Measurements from ENCODE around the gene AP1M1.
A peak's percentile ranks its signal among the peaks of the same experiment; 100 is the strongest.

The AP1M1 gene

GRCh38 chr19:16247353-16248182 is 49.9 kb downstream of the AP1M1 start:
- peak; percentile 73 for DNase-seq
- Mint-ChIP-seq H3K4me3 (peak overlapping the region; percentile 14 to 28), H3K27ac (peak overlapping the region; percentile 79), H3K36me3 (no peaks in the 10 kb centered on the region), H3K4me1 (peaks cover 15 to 16% of the 10 kb centered on the region in 2 donors), H3K9me3 (peaks cover 0 to 1% of the 10 kb centered on the region in 2 donors), H3K27me3 (no peaks in the 10 kb centered on the region)
- ATAC-seq (replicated peaks) = peak; percentile 94 to 95

GRCh38 chr19:16248380-16249023 is 50.8 kb downstream of the AP1M1 start:
- no peak overlapping the region for H3K27ac Mint-ChIP-seq
- ATAC-seq (replicated peaks) = no peak
- H3K4me3 Mint-ChIP-seq = no peak overlapping the region
- H3K9me3 Mint-ChIP-seq = peaks cover 0 to 1% of the 10 kb centered on the region in 2 donors
- peaks cover 15 to 16% of the 10 kb centered on the region in 2 donors for H3K4me1 Mint-ChIP-seq
- no peaks in the 10 kb centered on the region for H3K36me3 Mint-ChIP-seq
- no peaks in the 10 kb centered on the region for H3K27me3 Mint-ChIP-seq
- DNase-seq = no peak

GRCh38 chr19:16249826-16250404 is 52.2 kb downstream of the AP1M1 start:
- H3K27me3 Mint-ChIP-seq = no peaks in the 10 kb centered on the region
- H3K9me3 Mint-ChIP-seq = peaks cover 1 to 2% of the 10 kb centered on the region in 2 donors
- H3K4me1 Mint-ChIP-seq = peaks cover 12 to 15% of the 10 kb centered on the region in 2 donors
- ATAC-seq (replicated peaks) (no peak), DNase-seq (no peak)
- H3K36me3 Mint-ChIP-seq = peaks cover under 1 to 1% of the 10 kb centered on the region in 2 donors
- H3K4me3 Mint-ChIP-seq = no peak overlapping the region
- H3K27ac Mint-ChIP-seq = peak overlapping the region; percentile 37

GRCh38 chr19:16252459-16253205 is 54.9 kb downstream of the AP1M1 start:
- ATAC-seq (replicated peaks) = peak; percentile 84 to 90
- H3K4me1 Mint-ChIP-seq = peaks cover 12 to 14% of the 10 kb centered on the region in 2 donors
- peak overlapping the region; percentile 27 for H3K27ac Mint-ChIP-seq
- H3K9me3 Mint-ChIP-seq = peaks cover 4 to 5% of the 10 kb centered on the region in 2 donors
- peak overlapping the region in 1 of 2 donors; percentile 2 for H3K4me3 Mint-ChIP-seq
- H3K27me3 Mint-ChIP-seq = no peaks in the 10 kb centered on the region
- peak; percentile 50 for DNase-seq
- peaks cover 4% of the 10 kb centered on the region in 2 donors for H3K36me3 Mint-ChIP-seq

- peaks cover 4 to 5% of the 10 kb centered on the region in 2 donors for H3K9me3 Mint-ChIP-seq
- DNase-seq (no peak), ATAC-seq (replicated peaks) (no peak)
- H3K27me3 Mint-ChIP-seq = no peaks in the 10 kb centered on the region
- no peak overlapping the region for H3K27ac Mint-ChIP-seq
- H3K36me3 Mint-ChIP-seq = peaks cover 4% of the 10 kb centered on the region in 2 donors
- H3K4me1 Mint-ChIP-seq = peaks cover 22 to 30% of the 10 kb centered on the region in 2 donors
- H3K4me3 Mint-ChIP-seq = no peak overlapping the region
Observed at GRCh38 chr19:16254851-16255408, 57.2 kb downstream of the AP1M1 start.

GRCh38 chr19:16257509-16258002 is 59.8 kb downstream of the AP1M1 start:
- peaks cover 3 to 5% of the 10 kb centered on the region in 2 donors for H3K9me3 Mint-ChIP-seq
- peaks cover 38 to 56% of the 10 kb centered on the region in 2 donors for H3K4me1 Mint-ChIP-seq
- ATAC-seq (replicated peaks) = no peak
- H3K27me3 Mint-ChIP-seq = no peaks in the 10 kb centered on the region
- no peak for DNase-seq
- no peak overlapping the region for H3K4me3 Mint-ChIP-seq
- peaks cover 4 to 8% of the 10 kb centered on the region in 2 donors for H3K36me3 Mint-ChIP-seq
- peak overlapping the region; percentile 45 for H3K27ac Mint-ChIP-seq

- DNase-seq (no peak), ATAC-seq (replicated peaks) (no peak)
- H3K9me3 Mint-ChIP-seq = peaks cover 3 to 5% of the 10 kb centered on the region in 2 donors
- peaks cover 4 to 8% of the 10 kb centered on the region in 2 donors for H3K36me3 Mint-ChIP-seq
- H3K4me1 Mint-ChIP-seq = peaks cover 45 to 65% of the 10 kb centered on the region in 2 donors
- no peaks in the 10 kb centered on the region for H3K27me3 Mint-ChIP-seq
- H3K4me3 Mint-ChIP-seq = no peak overlapping the region
- H3K27ac Mint-ChIP-seq = peak overlapping the region; percentile 33
Observed at GRCh38 chr19:16258440-16258903, 60.8 kb downstream of the AP1M1 start.

- Mint-ChIP-seq H3K4me3 (peak overlapping the region; percentile 10 to 70), H3K9me3 (peaks cover 3 to 5% of the 10 kb centered on the region in 2 donors), H3K36me3 (peaks cover 4 to 8% of the 10 kb centered on the region in 2 donors), H3K4me1 (peaks cover 45 to 69% of the 10 kb centered on the region in 2 donors), H3K27ac (peak overlapping the region; percentile 86), H3K27me3 (no peaks in the 10 kb centered on the region)
- peak; percentile 87 for DNase-seq
- ATAC-seq (replicated peaks) = peak; percentile 87 to 89
Observed at GRCh38 chr19:16259385-16260159, 61.9 kb downstream of the AP1M1 start.

GRCh38 chr19:16260160-16260811 is 62.6 kb downstream of the AP1M1 start:
- Mint-ChIP-seq H3K36me3 (peaks cover 3 to 8% of the 10 kb centered on the region in 2 donors), H3K4me1 (peaks cover 45 to 70% of the 10 kb centered on the region in 2 donors)
- no peak for ATAC-seq (replicated peaks)

DNA sequence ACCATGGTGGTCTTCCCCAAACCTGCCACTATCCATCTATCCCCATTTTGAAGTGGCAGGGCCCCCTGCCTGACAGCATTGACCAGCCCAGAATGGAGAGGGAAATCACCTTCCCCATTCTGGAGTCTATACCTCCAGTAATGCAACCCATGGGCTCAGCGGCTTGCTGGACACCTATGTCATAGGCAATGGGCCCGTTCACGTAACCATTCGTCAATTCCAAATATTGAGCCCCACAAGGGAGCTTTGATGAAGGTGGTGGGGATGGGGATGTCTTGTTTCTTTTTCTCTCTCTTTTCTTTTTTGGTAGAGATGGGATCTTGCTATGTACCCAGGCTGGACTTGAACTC is 63.1 kb downstream of the AP1M1 start:
- DNase-seq (no peak), ATAC-seq (replicated peaks) (no peak)
- Mint-ChIP-seq H3K27ac (peak overlapping the region; percentile 86), H3K9me3 (peaks cover 3 to 5% of the 10 kb centered on the region in 2 donors), H3K27me3 (no peaks in the 10 kb centered on the region), H3K4me1 (peaks cover 45 to 70% of the 10 kb centered on the region in 2 donors), H3K36me3 (peaks cover 3 to 8% of the 10 kb centered on the region in 2 donors), H3K4me3 (peak overlapping the region; percentile 33 to 64)

More at GRCh38 chr19:16260160-16260811, 62.6 kb downstream of the AP1M1 start:
- Mint-ChIP-seq H3K27ac (peak overlapping the region; percentile 86), H3K27me3 (no peaks in the 10 kb centered on the region), H3K4me3 (peak overlapping the region in 1 of 2 donors; percentile 70), H3K9me3 (peaks cover 3 to 5% of the 10 kb centered on the region in 2 donors)
- no peak for DNase-seq

GRCh38 chr19:16261584-16262368 is 64.1 kb downstream of the AP1M1 start:
- Mint-ChIP-seq H3K4me1 (peaks cover 47 to 70% of the 10 kb centered on the region in 2 donors), H3K36me3 (peaks cover 3 to 8% of the 10 kb centered on the region in 2 donors), H3K27me3 (no peaks in the 10 kb centered on the region), H3K27ac (peak overlapping the region; percentile 83), H3K4me3 (peak overlapping the region; percentile 33 to 64), H3K9me3 (peaks cover 3 to 5% of the 10 kb centered on the region in 2 donors)
- ATAC-seq (replicated peaks) = no peak
- DNase-seq = no peak

GRCh38 chr19:16262618-16263017 is 64.9 kb downstream of the AP1M1 start:
- Mint-ChIP-seq H3K9me3 (peaks cover 3 to 5% of the 10 kb centered on the region in 2 donors), H3K4me3 (peak overlapping the region; percentile 2 to 52), H3K36me3 (peaks cover 3 to 8% of the 10 kb centered on the region in 2 donors), H3K27ac (peak overlapping the region; percentile 70), H3K4me1 (peaks cover 49 to 68% of the 10 kb centered on the region in 2 donors), H3K27me3 (no peaks in the 10 kb centered on the region)
- ATAC-seq (replicated peaks) (no peak), DNase-seq (no peak)
